ENCODE data around the gene PRR5L.

DNA sequence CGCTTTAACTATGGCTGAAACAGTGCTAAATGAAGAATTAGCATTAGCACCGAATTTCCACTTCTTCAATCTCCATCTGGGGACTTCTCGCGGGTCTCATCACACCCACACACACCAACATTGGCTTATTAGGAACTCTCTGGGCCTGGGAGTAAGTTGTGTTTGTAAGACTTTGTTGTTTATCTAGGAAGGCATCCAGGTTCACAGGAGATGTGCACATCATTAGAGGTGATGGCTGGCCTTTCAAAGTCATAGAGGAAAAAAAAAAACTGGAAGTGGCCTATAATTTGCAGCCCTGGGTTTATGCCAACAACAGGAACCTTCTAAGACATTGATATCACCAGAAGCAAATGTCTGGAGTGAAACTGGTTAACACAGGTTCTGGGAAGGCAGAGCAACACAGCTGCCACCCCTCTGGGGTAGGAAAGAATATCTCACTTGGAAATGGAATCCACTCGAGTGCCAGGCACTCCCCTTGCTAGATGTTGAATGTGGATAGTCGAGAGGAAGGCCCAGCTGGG lies 129.5 kb downstream of the PRR5L start:
- TF ChIP-seq RXRA (IDR thresholded peaks at IDR 0.05; ENCODE audit: borderline replicate concordance, low read depth) (no peak), CHD2 (IDR thresholded peaks at IDR 0.05; ENCODE audit: low read length, partially characterized antibody) (no peak), REST (IDR thresholded peaks at IDR 0.05; ENCODE audit: low read depth, low read length) (no peak), JUND (IDR thresholded peaks at IDR 0.05) (no peak), CTCF (IDR thresholded peaks at IDR 0.05) (no peak), TCF12 (IDR thresholded peaks at IDR 0.05) (no peak), GABPA (IDR thresholded peaks at IDR 0.05; ENCODE audit: low read depth) (no peak), POLR2AphosphoS5 (IDR thresholded peaks at IDR 0.05; ENCODE audit: low read depth, low read length) (no peak), EP300 (IDR thresholded peaks at IDR 0.05; ENCODE audit: borderline replicate concordance in 1 of 2, low read depth in 1 of 2, low read length in 1 of 2) (no peak)
- TF ChIP-seq, protein P1, sequence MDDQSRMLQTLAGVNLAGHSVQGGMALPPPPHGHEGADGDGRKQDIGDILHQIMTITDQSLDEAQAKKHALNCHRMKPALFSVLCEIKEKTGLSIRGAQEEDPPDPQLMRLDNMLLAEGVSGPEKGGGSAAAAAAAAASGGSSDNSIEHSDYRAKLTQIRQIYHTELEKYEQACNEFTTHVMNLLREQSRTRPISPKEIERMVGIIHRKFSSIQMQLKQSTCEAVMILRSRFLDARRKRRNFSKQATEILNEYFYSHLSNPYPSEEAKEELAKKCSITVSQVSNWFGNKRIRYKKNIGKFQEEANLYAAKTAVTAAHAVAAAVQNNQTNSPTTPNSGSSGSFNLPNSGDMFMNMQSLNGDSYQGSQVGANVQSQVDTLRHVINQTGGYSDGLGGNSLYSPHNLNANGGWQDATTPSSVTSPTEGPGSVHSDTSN (IDR thresholded peaks at IDR 0.05), result no peak
- TF ChIP-seq, protein P2, sequence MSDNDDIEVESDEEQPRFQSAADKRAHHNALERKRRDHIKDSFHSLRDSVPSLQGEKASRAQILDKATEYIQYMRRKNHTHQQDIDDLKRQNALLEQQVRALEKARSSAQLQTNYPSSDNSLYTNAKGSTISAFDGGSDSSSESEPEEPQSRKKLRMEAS (IDR thresholded peaks at IDR 0.05; ENCODE audit: low read depth), result no peak

All from SK-N-SH (cell line).